ENCODE data around the gene ZNF319. TPM values are rescaled to one million over a fixed set of nuclear protein-coding genes. Genes with fewer than 3 reads are reported as not detected.

The ZNF319 gene
- total and polyA plus RNA-seq, 2 of the 4 experiments (the other 2 are of a cell fraction), result 0.90 to 6.3 TPM

DNA sequence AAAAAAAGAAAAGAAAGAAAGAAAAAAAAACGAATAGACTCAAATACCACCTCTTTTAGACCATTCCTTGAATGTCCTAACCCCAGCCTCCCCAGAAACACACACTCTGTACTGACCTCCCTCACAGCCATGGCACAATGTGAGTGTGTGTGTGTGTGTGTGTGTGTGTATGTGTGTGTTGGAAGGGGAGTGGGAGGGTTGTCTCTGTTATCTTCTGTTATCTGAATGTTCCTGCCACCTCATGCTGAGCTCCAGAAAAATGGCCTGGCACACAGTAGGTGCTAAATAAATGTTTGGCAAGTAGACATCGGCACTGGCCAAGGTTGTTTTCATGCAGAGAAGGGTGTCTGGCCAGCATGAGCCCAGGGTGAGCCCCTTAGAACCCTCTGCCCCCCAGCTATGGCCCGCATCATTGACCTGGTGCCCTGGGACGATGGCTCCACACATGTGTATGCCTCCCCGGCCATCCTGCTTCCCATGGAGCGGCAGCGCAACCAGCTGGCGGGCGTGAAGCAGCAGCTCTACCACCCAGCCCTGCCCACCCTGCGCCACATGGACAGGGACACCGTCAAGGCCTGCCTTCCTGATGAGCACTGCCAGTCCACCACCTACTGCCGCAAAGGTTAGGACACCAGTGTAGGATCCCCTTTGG, 22.9 kb downstream of the ZNF319 start:
- ATAC-seq (ENCODE audit: low read depth) (no peak), DNase-seq (no peak)
- Histone ChIP-seq H4K8ac (ENCODE audit: low read depth in 2 of 2, low read length in 2 of 2) (no peak overlapping the region), H3K9me3 (ENCODE audit: control insufficient read depth, insufficient read depth, low read length) (no peaks in the 10 kb centered on the region), H2BK15ac (ENCODE audit: low read depth, low read length) (no peak overlapping the region), H2AFZ (replicated peaks; ENCODE audit: low read length, poor library complexity) (no peak overlapping the region), H3K4me3 (ENCODE audit: insufficient read depth, low read depth, low read length) (no peak overlapping the region), H2BK120ac (ENCODE audit: low read depth, low read length) (no peak overlapping the region), H2AK9ac (replicated peaks; ENCODE audit: low read depth, low read length, poor library complexity) (peak overlapping the region; percentile 23), H3K9ac (ENCODE audit: low read depth, low read length) (no peak overlapping the region), H3K4ac (ENCODE audit: low read depth, low read length) (no peak overlapping the region), H3K14ac (replicated peaks; ENCODE audit: low read depth, low read length) (no peak overlapping the region), H3K79me1 (ENCODE audit: low read depth in 1 of 2, low read length in 2 of 2) (no peaks in the 10 kb centered on the region), H3K4me2 (ENCODE audit: low read depth, low read length) (no peak overlapping the region), H3K4me1 (ENCODE audit: control insufficient read depth, insufficient read depth, low read length) (no peaks in the 10 kb centered on the region), H3K18ac (ENCODE audit: low read depth, low read length) (no peak overlapping the region), H2BK20ac (ENCODE audit: low read depth, low read length) (no peak overlapping the region), H3K36me3 (ENCODE audit: control insufficient read depth, insufficient read depth, low read length) (no peaks in the 10 kb centered on the region), H3K27ac (ENCODE audit: insufficient read depth, low read length) (no peak overlapping the region), H4K20me1 (ENCODE audit: insufficient read depth, low read length) (no peaks in the 10 kb centered on the region), H4K91ac (ENCODE audit: insufficient read depth, low read depth, low read length) (no peak overlapping the region), H2AK5ac (ENCODE audit: low read depth, low read length) (no peak overlapping the region), H3K27me3 (ENCODE audit: control insufficient read depth, insufficient read depth, low read length) (peaks cover 40% of the 10 kb centered on the region), H3K56ac (ENCODE audit: extremely low read depth, insufficient read depth, low read length) (no peak overlapping the region), H4K5ac (ENCODE audit: low read depth, low read length) (no peak overlapping the region), H2BK5ac (ENCODE audit: low read depth, low read length, poor library complexity, severe bottlenecking) (no peak overlapping the region), H3K9me1 (ENCODE audit: insufficient read depth, low read length) (no peaks in the 10 kb centered on the region), H3K23ac (ENCODE audit: low read depth, low read length) (no peak overlapping the region)
- in situ Hi-C loops (cut with MboI; ENCODE audit: low sequenced_read_pairs) (no loop called here), intact Hi-C loops (cut with micrococcal nuclease) (no loop called here), dilution Hi-C loops (cut with HindIII; ENCODE audit: low sequenced_read_pairs, unreplicated experiment) (no loop called here)
- TF ChIP-seq, protein P1, sequence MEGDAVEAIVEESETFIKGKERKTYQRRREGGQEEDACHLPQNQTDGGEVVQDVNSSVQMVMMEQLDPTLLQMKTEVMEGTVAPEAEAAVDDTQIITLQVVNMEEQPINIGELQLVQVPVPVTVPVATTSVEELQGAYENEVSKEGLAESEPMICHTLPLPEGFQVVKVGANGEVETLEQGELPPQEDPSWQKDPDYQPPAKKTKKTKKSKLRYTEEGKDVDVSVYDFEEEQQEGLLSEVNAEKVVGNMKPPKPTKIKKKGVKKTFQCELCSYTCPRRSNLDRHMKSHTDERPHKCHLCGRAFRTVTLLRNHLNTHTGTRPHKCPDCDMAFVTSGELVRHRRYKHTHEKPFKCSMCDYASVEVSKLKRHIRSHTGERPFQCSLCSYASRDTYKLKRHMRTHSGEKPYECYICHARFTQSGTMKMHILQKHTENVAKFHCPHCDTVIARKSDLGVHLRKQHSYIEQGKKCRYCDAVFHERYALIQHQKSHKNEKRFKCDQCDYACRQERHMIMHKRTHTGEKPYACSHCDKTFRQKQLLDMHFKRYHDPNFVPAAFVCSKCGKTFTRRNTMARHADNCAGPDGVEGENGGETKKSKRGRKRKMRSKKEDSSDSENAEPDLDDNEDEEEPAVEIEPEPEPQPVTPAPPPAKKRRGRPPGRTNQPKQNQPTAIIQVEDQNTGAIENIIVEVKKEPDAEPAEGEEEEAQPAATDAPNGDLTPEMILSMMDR (conservative IDR thresholded peaks at IDR 0.05; ENCODE audit: low read depth, low read length), result no peak
- TF ChIP-seq MAZ (IDR thresholded peaks at IDR 0.05; ENCODE audit: borderline replicate concordance, low read depth, low read length), result no peak
- TF ChIP-seq RCOR1 (IDR thresholded peaks at IDR 0.05; ENCODE audit: insufficient replicate concordance, low read length), result no peak
- ChIA-PET POLR2A (ENCODE audit: unreplicated experiment) (no interaction called here), CTCF (no interaction called here)
- BruUV-seq (replicated peaks), result no TSS peak
- WGBS, 2 experiments (ENCODE audit: extremely low coverage in 2 of 2, insufficient read length in 1 of 2), result 0% methylated on average over 1 of the region's 12 CpGs; no CpG with 5 or more reads in 1 of the 2 experiments
